Left kidney (tissue), 2 donors: ENCODE results near the gene CLEC4C. TPM values are rescaled to one million over a fixed set of nuclear protein-coding genes. Genes with fewer than 3 reads are reported as not detected.

Experiments used
- DNase-seq: peaks from one replicate; pipeline ENCODE4 v3.0.0-alpha.2; 2013
- polyA plus RNA-seq: library from polyadenylated mRNA; unstranded; fragments of 120-200 nt; gene quantifications from one replicate; pipeline ENCODE4 v1.2.1, GENCODE V29; 2013; ENCODE audit not compliant: insufficient read length

Gene CLEC4C
- polyA plus RNA-seq, 1 donor, result 0.23 TPM

GRCh38 chr12:7723926-7724325 lies 23.2 kb downstream of the CLEC4C start:
- no peak for DNase-seq

GRCh38 chr12:7719946-7720730 lies 27.0 kb downstream of the CLEC4C start:
- no peak for DNase-seq

- DNase-seq, result no peak
Measured at GRCh38 chr12:7716381-7716780, 30.8 kb downstream of the CLEC4C start.

GRCh38 chr12:7712841-7713442 lies 34.2 kb downstream of the CLEC4C start:
- no peak for DNase-seq

GRCh38 chr12:7711133-7711532 lies 36.0 kb downstream of the CLEC4C start, which contains the start of gene DPPA3:
Gene DPPA3, plus strand, starts transcription at chr12:7711433. Its CDS starts 138 bp downstream, at chr12:7711571.
- DNase-seq, result no peak

- DNase-seq, result no peak
Measured at GRCh38 chr12:7709969-7710675, 37.1 kb downstream of the CLEC4C start.

GRCh38 chr12:7705846-7706245 lies 41.3 kb downstream of the CLEC4C start:
- no peak for DNase-seq

GRCh38 chr12:7695566-7696197 lies 51.5 kb downstream of the CLEC4C start, which contains the start of gene GDF3:
Gene GDF3, minus strand, starts transcription at chr12:7695775. Its CDS starts 47 bp downstream, at chr12:7695728.
- DNase-seq, result no peak

- DNase-seq, result no peak
Measured at GRCh38 chr12:7695237-7695560, 52.0 kb downstream of the CLEC4C start.

- DNase-seq, result no peak
Measured at GRCh38 chr12:7694556-7695236, 52.5 kb downstream of the CLEC4C start.

GRCh38 chr12:7693793-7694192 lies 53.4 kb downstream of the CLEC4C start:
- no peak for DNase-seq

GRCh38 chr12:7681535-7681934 lies 65.6 kb downstream of the CLEC4C start:
- DNase-seq, result no peak

Other genes with a start within 250 kb of the CLEC4C start
- 9.5 TPM for gene CD163, start 243.6 kb downstream of the CLEC4C start, polyA plus RNA-seq
- gene APOBEC1, start 81.5 kb downstream of the CLEC4C start, polyA plus RNA-seq, result not detected
- 0.48 TPM for gene GDF3, start 51.6 kb downstream of the CLEC4C start, polyA plus RNA-seq
- gene DPPA3, start 35.9 kb downstream of the CLEC4C start, polyA plus RNA-seq, result 0.17 TPM
- not detected for gene NANOGNB, start 17.8 kb upstream of the CLEC4C start, polyA plus RNA-seq
- 0.35 TPM for gene NANOG, start 42.0 kb upstream of the CLEC4C start, polyA plus RNA-seq
- 0.67 TPM for gene SLC2A14, start 125.5 kb upstream of the CLEC4C start, polyA plus RNA-seq
- gene SLC2A3, start 188.8 kb upstream of the CLEC4C start, polyA plus RNA-seq, result 21.1 TPM